Loucy (cell line): ENCODE measurements around the gene ADAR.

Experiments used
- H2AFZ ChIP-seq: fragments of 200-600 bp; sonication (generic); 2 replicates; pipeline ENCODE4 v1.6.0; 2016; ENCODE audit warnings: antibody characterized with exemption, mild to moderate bottlenecking, low read length, moderate library complexity
- H3F3A ChIP-seq: fragments of 200-600 bp; 2 replicates; pipeline ENCODE4 v1.6.0; 2016; ENCODE audit warnings: antibody characterized with exemption, low read depth, mild to moderate bottlenecking
- H3K27me3 ChIP-seq: fragments of 200-600 bp; sonication (generic); 2 replicates; pipeline ENCODE4 v1.6.1; 2014; ENCODE audit warnings: low read length, mild to moderate bottlenecking; ENCODE audit not compliant: insufficient read depth, poor library complexity, severe bottlenecking
- H3K36me3 ChIP-seq: fragments of 200-600 bp; sonication (generic); 2 replicates; pipeline ENCODE4 v1.6.1; 2016; ENCODE audit warnings: low read length; ENCODE audit not compliant: insufficient read depth
- H3K4me1 ChIP-seq: fragments of 200-600 bp; sonication (generic); 2 replicates; pipeline ENCODE4 v1.5.1; 2014; ENCODE audit warnings: low read length, mild to moderate bottlenecking; ENCODE audit not compliant: insufficient read depth, poor library complexity, severe bottlenecking
- H3K4me2 ChIP-seq: fragments of 200-600 bp; sonication (generic); 2 replicates; pipeline ENCODE4 v1.6.0; 2014; ENCODE audit warnings: antibody characterized with exemption, low read length, low read depth, mild to moderate bottlenecking; ENCODE audit not compliant: poor library complexity, severe bottlenecking
- H3K4me3 ChIP-seq: fragments of 200-600 bp; sonication (generic); 2 replicates; pipeline ENCODE4 v1.5.1; 2014; ENCODE audit warnings: low read length, mild to moderate bottlenecking, mixed read lengths; ENCODE audit not compliant: poor library complexity, severe bottlenecking
- H3K79me2 ChIP-seq: fragments of 200-600 bp; sonication (generic); 2 replicates; pipeline ENCODE4 v1.6.1; 2014; ENCODE audit warnings: low read length; ENCODE audit not compliant: insufficient read depth
- H3K9ac ChIP-seq: fragments of 200-600 bp; sonication (generic); 2 replicates; pipeline ENCODE4 v1.6.0; 2014; ENCODE audit warnings: mild to moderate bottlenecking, low read depth, low read length, moderate library complexity; ENCODE audit not compliant: poor library complexity, severe bottlenecking
- H3K9me2 ChIP-seq: fragments of 200-600 bp; sonication (generic); replicated peaks from 2 replicates; pipeline ENCODE4 v1.6.1; 2016; ENCODE audit warnings: low read depth, low read length, mixed read lengths
- H3K9me3 ChIP-seq: fragments of 200-600 bp; sonication (generic); 2 replicates; pipeline ENCODE4 v1.6.1; 2014; ENCODE audit warnings: mild to moderate bottlenecking, antibody characterized with exemption, low read length, low read depth; ENCODE audit not compliant: insufficient read depth
- H4K20me1 ChIP-seq: fragments of 200-600 bp; sonication (generic); 2 replicates; pipeline ENCODE4 v1.6.0; 2014; ENCODE audit warnings: antibody characterized with exemption, low read length, mild to moderate bottlenecking; ENCODE audit not compliant: insufficient read depth, poor library complexity, severe bottlenecking
- EZH2phosphoT487 ChIP-seq: fragments of 200-600 bp; IDR thresholded peaks from 2 replicates; pipeline ENCODE4 v1.6.1; 2018; ENCODE audit warnings: antibody characterized with exemption, mild to moderate bottlenecking, moderate library complexity, borderline replicate concordance
- TF ChIP-seq, protein P1 (sequence below): fragments of 200-600 bp; sonication (generic); conservative IDR thresholded peaks from 2 replicates; pipeline ENCODE4 v1.5.1; 2014; ENCODE audit warnings: mild to moderate bottlenecking, antibody characterized with exemption, low read length

Gene ADAR

DNA sequence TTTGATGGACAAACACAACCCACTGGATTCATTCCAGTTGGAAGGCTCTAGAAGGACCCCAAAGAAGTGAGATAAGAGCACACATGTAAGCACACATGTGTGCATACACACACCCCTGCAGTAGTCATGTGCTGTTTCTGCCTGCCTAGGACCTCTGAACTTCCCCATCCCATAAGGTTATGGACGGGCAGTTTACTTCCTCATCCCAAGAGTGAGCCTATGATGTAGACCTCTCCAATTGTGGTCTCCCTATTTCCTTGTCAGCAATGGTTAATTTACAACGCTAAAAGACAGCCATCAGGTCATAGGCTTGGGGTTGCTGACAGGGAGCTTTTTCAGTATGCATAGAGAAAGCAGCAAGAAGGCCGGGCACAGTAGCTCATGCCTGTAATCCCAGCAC lies 15.4 kb upstream of the ADAR start:
- Histone ChIP-seq H4K20me1 (peaks cover 60% of the 10 kb centered on the region), H3K9me3 (no peaks in the 10 kb centered on the region), H3K4me3 (no peak overlapping the region), H3K4me2 (peak overlapping the region; percentile 21), H3K4me1 (peaks cover 47% of the 10 kb centered on the region), H3K79me2 (peaks cover 92% of the 10 kb centered on the region), H3K9me2 (no peaks in the 10 kb centered on the region), H2AFZ (no peak overlapping the region), H3K36me3 (no peaks in the 10 kb centered on the region), H3F3A (no peaks in the 10 kb centered on the region), H3K9ac (no peak overlapping the region), H3K27me3 (no peaks in the 10 kb centered on the region)
- no peak for TF ChIP-seq EZH2phosphoT487
- TF ChIP-seq, protein P1, sequence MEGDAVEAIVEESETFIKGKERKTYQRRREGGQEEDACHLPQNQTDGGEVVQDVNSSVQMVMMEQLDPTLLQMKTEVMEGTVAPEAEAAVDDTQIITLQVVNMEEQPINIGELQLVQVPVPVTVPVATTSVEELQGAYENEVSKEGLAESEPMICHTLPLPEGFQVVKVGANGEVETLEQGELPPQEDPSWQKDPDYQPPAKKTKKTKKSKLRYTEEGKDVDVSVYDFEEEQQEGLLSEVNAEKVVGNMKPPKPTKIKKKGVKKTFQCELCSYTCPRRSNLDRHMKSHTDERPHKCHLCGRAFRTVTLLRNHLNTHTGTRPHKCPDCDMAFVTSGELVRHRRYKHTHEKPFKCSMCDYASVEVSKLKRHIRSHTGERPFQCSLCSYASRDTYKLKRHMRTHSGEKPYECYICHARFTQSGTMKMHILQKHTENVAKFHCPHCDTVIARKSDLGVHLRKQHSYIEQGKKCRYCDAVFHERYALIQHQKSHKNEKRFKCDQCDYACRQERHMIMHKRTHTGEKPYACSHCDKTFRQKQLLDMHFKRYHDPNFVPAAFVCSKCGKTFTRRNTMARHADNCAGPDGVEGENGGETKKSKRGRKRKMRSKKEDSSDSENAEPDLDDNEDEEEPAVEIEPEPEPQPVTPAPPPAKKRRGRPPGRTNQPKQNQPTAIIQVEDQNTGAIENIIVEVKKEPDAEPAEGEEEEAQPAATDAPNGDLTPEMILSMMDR, result no peak

DNA sequence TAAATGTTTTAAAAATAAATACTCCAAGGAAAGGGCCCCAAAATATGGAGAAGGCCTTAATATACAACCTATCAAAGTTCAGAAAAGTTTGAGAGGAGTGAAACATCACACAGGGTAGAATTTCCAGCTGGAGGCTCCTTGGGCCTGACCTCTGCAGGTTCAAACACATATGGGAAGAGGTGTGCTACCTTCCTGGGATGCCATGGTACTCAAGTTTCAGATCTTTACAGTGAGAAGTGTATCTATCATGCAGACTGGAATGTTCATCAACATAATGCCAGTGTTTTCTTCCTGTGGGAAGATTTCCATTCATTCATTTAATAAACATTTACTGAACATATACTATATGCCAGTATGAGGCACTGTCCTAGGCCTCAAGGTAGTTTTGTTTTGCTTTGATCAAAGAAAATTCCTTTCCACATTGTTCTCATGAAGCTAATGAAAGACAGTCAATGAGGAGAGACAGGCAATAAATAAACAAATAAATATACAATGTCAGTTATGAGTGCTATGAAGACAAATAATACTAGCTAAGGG lies 14.6 kb upstream of the ADAR start:
- no peak overlapping the region for H3K4me3 ChIP-seq
- no peaks in the 10 kb centered on the region for H3K9me3 ChIP-seq
- H3F3A ChIP-seq, result no peaks in the 10 kb centered on the region
- no peaks in the 10 kb centered on the region for H3K9me2 ChIP-seq
- no peak overlapping the region for H2AFZ ChIP-seq
- peak overlapping the region; percentile 21 for H3K4me2 ChIP-seq
- no peaks in the 10 kb centered on the region for H3K27me3 ChIP-seq
- no peaks in the 10 kb centered on the region for H3K36me3 ChIP-seq
- peaks cover 94% of the 10 kb centered on the region for H3K79me2 ChIP-seq
- H4K20me1 ChIP-seq, result peaks cover 64% of the 10 kb centered on the region
- TF ChIP-seq EZH2phosphoT487, result no peak
- TF ChIP-seq, protein P1, result no peak
- no peak overlapping the region for H3K9ac ChIP-seq
- H3K4me1 ChIP-seq, result peaks cover 46% of the 10 kb centered on the region

DNA sequence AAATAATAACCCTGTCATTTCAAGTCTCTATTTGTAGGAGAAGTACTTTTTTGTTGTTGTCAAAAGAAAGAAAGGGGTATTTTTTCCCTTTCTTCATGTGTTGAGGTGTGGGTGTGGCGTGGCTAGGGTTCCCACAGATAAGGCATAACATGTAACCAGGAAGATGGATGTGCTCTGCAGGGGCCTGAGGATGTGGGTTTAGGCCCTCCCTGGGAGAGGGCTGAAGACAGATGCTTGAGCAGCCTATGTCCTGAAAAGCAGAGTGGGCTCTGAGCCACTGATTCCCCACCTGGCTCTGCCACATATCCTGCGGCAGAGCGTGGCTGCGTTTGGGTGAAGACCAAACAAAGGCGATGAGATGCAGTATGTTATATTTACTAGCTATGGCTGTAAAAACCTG lies 13.9 kb upstream of the ADAR start:
- H3K9me2 ChIP-seq, result no peaks in the 10 kb centered on the region
- peaks cover 94% of the 10 kb centered on the region for H3K79me2 ChIP-seq
- H4K20me1 ChIP-seq, result peaks cover 60% of the 10 kb centered on the region
- H3K4me2 ChIP-seq, result peak overlapping the region; percentile 21
- H3K27me3 ChIP-seq, result no peaks in the 10 kb centered on the region
- no peaks in the 10 kb centered on the region for H3K36me3 ChIP-seq
- H3K4me3 ChIP-seq, result no peak overlapping the region
- no peak overlapping the region for H3K9ac ChIP-seq
- no peak for TF ChIP-seq EZH2phosphoT487
- TF ChIP-seq, protein P1, result no peak
- no peak overlapping the region for H2AFZ ChIP-seq
- H3F3A ChIP-seq, result no peaks in the 10 kb centered on the region
- H3K9me3 ChIP-seq, result no peaks in the 10 kb centered on the region
- H3K4me1 ChIP-seq, result peaks cover 44% of the 10 kb centered on the region
